HUES48 (cell line): ENCODE results near the gene INO80C.

Experiments
- H3K27ac ChIP-seq: one replicate; pipeline ENCODE4 v1.7.0; 2013; ENCODE audit warnings: low read depth, low read length, inconsistent platforms
- H3K27me3 ChIP-seq: 2 replicates; pipeline ENCODE4 v1.6.1; 2013; ENCODE audit warnings: mild to moderate bottlenecking, low read length; ENCODE audit not compliant: control insufficient read depth, insufficient read depth
- H3K36me3 ChIP-seq: 2 replicates; pipeline ENCODE4 v1.6.1; 2013; ENCODE audit warnings: low read length; ENCODE audit not compliant: control insufficient read depth, insufficient read depth
- H3K4me1 ChIP-seq: 2 replicates; pipeline ENCODE4 v1.6.1; 2013; ENCODE audit warnings: mild to moderate bottlenecking, low read length; ENCODE audit not compliant: control insufficient read depth, insufficient read depth
- H3K4me3 ChIP-seq: 2 replicates; pipeline ENCODE4 v1.5.1; 2013; ENCODE audit warnings: mild to moderate bottlenecking, low read depth, low read length
- H3K9ac ChIP-seq: 2 replicates; pipeline ENCODE4 v1.6.1; 2013; ENCODE audit warnings: mild to moderate bottlenecking, low read depth, low read length, moderate library complexity
- H3K9me3 ChIP-seq: 2 replicates; pipeline ENCODE4 v1.6.1; 2013; ENCODE audit warnings: low read length; ENCODE audit not compliant: control insufficient read depth, insufficient read depth

The INO80C gene

GRCh38 chr18:35512761-35513160 lies 15.0 kb upstream of the INO80C start:
- Histone ChIP-seq H3K9me3 (no peaks in the 10 kb centered on the region), H3K27me3 (no peaks in the 10 kb centered on the region), H3K27ac (no peak overlapping the region), H3K4me3 (no peak overlapping the region), H3K36me3 (no peaks in the 10 kb centered on the region), H3K9ac (no peak overlapping the region), H3K4me1 (peaks cover 18% of the 10 kb centered on the region)

GRCh38 chr18:35511833-35512232 lies 14.1 kb upstream of the INO80C start:
- no peaks in the 10 kb centered on the region for H3K27me3 ChIP-seq
- no peaks in the 10 kb centered on the region for H3K9me3 ChIP-seq
- no peaks in the 10 kb centered on the region for H3K36me3 ChIP-seq
- H3K4me3 ChIP-seq = no peak overlapping the region
- peaks cover 21% of the 10 kb centered on the region for H3K4me1 ChIP-seq
- H3K27ac ChIP-seq = no peak overlapping the region
- H3K9ac ChIP-seq = no peak overlapping the region

GRCh38 chr18:35511428-35511827 lies 13.7 kb upstream of the INO80C start:
- no peaks in the 10 kb centered on the region for H3K27me3 ChIP-seq
- peaks cover 21% of the 10 kb centered on the region for H3K4me1 ChIP-seq
- no peaks in the 10 kb centered on the region for H3K36me3 ChIP-seq
- no peak overlapping the region for H3K27ac ChIP-seq
- no peak overlapping the region for H3K4me3 ChIP-seq
- H3K9me3 ChIP-seq = no peaks in the 10 kb centered on the region
- H3K9ac ChIP-seq = no peak overlapping the region

- no peaks in the 10 kb centered on the region for H3K27me3 ChIP-seq
- H3K4me1 ChIP-seq = peaks cover 10% of the 10 kb centered on the region
- H3K9me3 ChIP-seq = no peaks in the 10 kb centered on the region
- H3K27ac ChIP-seq = no peak overlapping the region
- H3K36me3 ChIP-seq = no peaks in the 10 kb centered on the region
- no peak overlapping the region for H3K9ac ChIP-seq
- H3K4me3 ChIP-seq = no peak overlapping the region
These were observed 12.4 kb upstream of the INO80C start for GRCh38 chr18:35510076-35510651.

- H3K27ac ChIP-seq = no peak overlapping the region
- no peaks in the 10 kb centered on the region for H3K9me3 ChIP-seq
- no peak overlapping the region for H3K4me3 ChIP-seq
- H3K36me3 ChIP-seq = no peaks in the 10 kb centered on the region
- H3K4me1 ChIP-seq = peaks cover 10% of the 10 kb centered on the region
- no peaks in the 10 kb centered on the region for H3K27me3 ChIP-seq
- no peak overlapping the region for H3K9ac ChIP-seq
These were observed 11.1 kb upstream of the INO80C start for GRCh38 chr18:35508746-35509338.

- H3K36me3 ChIP-seq = no peaks in the 10 kb centered on the region
- H3K9me3 ChIP-seq = no peaks in the 10 kb centered on the region
- no peak overlapping the region for H3K9ac ChIP-seq
- H3K4me3 ChIP-seq = no peak overlapping the region
- no peak overlapping the region for H3K27ac ChIP-seq
- no peaks in the 10 kb centered on the region for H3K27me3 ChIP-seq
- H3K4me1 ChIP-seq = peaks cover 3% of the 10 kb centered on the region; the same call in 1 of the 2 replicates
These were observed 10.3 kb upstream of the INO80C start for GRCh38 chr18:35508030-35508429.

GRCh38 chr18:35507623-35508022 lies 9.9 kb upstream of the INO80C start:
- Histone ChIP-seq H3K36me3 (no peaks in the 10 kb centered on the region), H3K4me1 (peaks cover 3% of the 10 kb centered on the region; the same call in 1 of the 2 replicates), H3K27ac (no peak overlapping the region), H3K9ac (no peak overlapping the region), H3K4me3 (no peak overlapping the region), H3K9me3 (no peaks in the 10 kb centered on the region), H3K27me3 (no peaks in the 10 kb centered on the region)

- Histone ChIP-seq H3K9me3 (no peaks in the 10 kb centered on the region), H3K27me3 (no peaks in the 10 kb centered on the region), H3K4me1 (peaks cover 3% of the 10 kb centered on the region; the same call in 1 of the 2 replicates), H3K27ac (no peak overlapping the region), H3K4me3 (no peak overlapping the region), H3K9ac (no peak overlapping the region), H3K36me3 (no peaks in the 10 kb centered on the region)
These were observed 9.4 kb upstream of the INO80C start for GRCh38 chr18:35507192-35507591.

- Histone ChIP-seq H3K4me1 (peaks cover 3% of the 10 kb centered on the region; the same call in 1 of the 2 replicates), H3K4me3 (no peak overlapping the region), H3K27ac (no peak overlapping the region), H3K36me3 (no peaks in the 10 kb centered on the region), H3K27me3 (no peaks in the 10 kb centered on the region), H3K9ac (no peak overlapping the region), H3K9me3 (no peaks in the 10 kb centered on the region)
These were observed 8.4 kb upstream of the INO80C start for GRCh38 chr18:35506024-35506712.

GRCh38 chr18:35504996-35505395 lies 7.2 kb upstream of the INO80C start:
- Histone ChIP-seq H3K27me3 (no peaks in the 10 kb centered on the region), H3K27ac (no peak overlapping the region), H3K4me3 (no peak overlapping the region), H3K9me3 (no peaks in the 10 kb centered on the region), H3K4me1 (peaks cover 3% of the 10 kb centered on the region; the same call in 1 of the 2 replicates), H3K36me3 (no peaks in the 10 kb centered on the region), H3K9ac (no peak overlapping the region)

GRCh38 chr18:35502052-35502451 lies 4.3 kb upstream of the INO80C start:
- no peaks in the 10 kb centered on the region for H3K27me3 ChIP-seq
- H3K4me3 ChIP-seq = no peak overlapping the region
- peaks cover 3% of the 10 kb centered on the region for H3K4me1 ChIP-seq
- H3K27ac ChIP-seq = no peak overlapping the region
- H3K9me3 ChIP-seq = no peaks in the 10 kb centered on the region
- H3K9ac ChIP-seq = no peak overlapping the region
- H3K36me3 ChIP-seq = no peaks in the 10 kb centered on the region
